SU-DHL-6 (cell line): ENCODE data around the gene SPRED3.
"Not testable (repeated sequence)": the region's sequence is repeated elsewhere in the genome, so short reads cannot be mapped to it uniquely, and the experiment has no call there.

Experiments used
- H2AFZ ChIP-seq: fragments of 200-600 bp; sonication (generic); 2 replicates; pipeline ENCODE4 v1.6.1; 2014; ENCODE audit warnings: low read depth, mild to moderate bottlenecking, moderate library complexity, mixed read lengths, antibody characterized with exemption, low read length; ENCODE audit not compliant: severe bottlenecking
- H3F3A ChIP-seq: fragments of 200-600 bp; shearing (Covaris generic); 2 replicates; pipeline ENCODE4 v1.6.0; 2016; ENCODE audit warnings: antibody characterized with exemption, mild to moderate bottlenecking; ENCODE audit not compliant: insufficient read depth
- H3K27ac ChIP-seq: fragments of 200-600 bp; sonication (generic); 2 replicates; pipeline ENCODE4 v1.5.1; 2016; ENCODE audit warnings: low read depth, mild to moderate bottlenecking, low read length, moderate library complexity, mixed read lengths
- H3K27me3 ChIP-seq: fragments of 200-600 bp; sonication (generic), shearing (Covaris generic); 2 replicates; pipeline ENCODE4 v1.6.0; 2014; ENCODE audit warnings: mild to moderate bottlenecking, low read length
- H3K36me3 ChIP-seq: fragments of 200-600 bp; sonication (generic); 2 replicates; pipeline ENCODE4 v1.6.1; 2014; ENCODE audit warnings: mild to moderate bottlenecking, low read length, mixed read lengths
- H3K4me2 ChIP-seq: fragments of 300-600, 200-600 bp; shearing (Covaris generic), sonication (generic); 2 replicates; pipeline ENCODE4 v1.6.0; 2014; ENCODE audit warnings: low read length, low read depth, mild to moderate bottlenecking; ENCODE audit not compliant: poor library complexity, severe bottlenecking
- H3K4me3 ChIP-seq: fragments of 200-600 bp; sonication (generic); 2 replicates; pipeline ENCODE4 v1.5.1; 2014; ENCODE audit warnings: antibody characterized with exemption, low read length, mild to moderate bottlenecking, mixed read lengths; ENCODE audit not compliant: insufficient read depth, poor library complexity, severe bottlenecking
- H3K79me2 ChIP-seq: fragments of 200-600 bp; sonication (generic); 2 replicates; pipeline ENCODE4 v1.6.1; 2014; ENCODE audit warnings: mild to moderate bottlenecking, low read length, moderate library complexity; ENCODE audit not compliant: insufficient read depth
- H3K9ac ChIP-seq: fragments of 200-600 bp; sonication (generic); 2 replicates; pipeline ENCODE4 v1.7.0; 2014; ENCODE audit warnings: mild to moderate bottlenecking, low read length
- H3K9me2 ChIP-seq: fragments of 200-600 bp; sonication (generic); replicated peaks from 2 replicates; pipeline ENCODE4 v1.6.1; 2014; ENCODE audit warnings: low read length; ENCODE audit not compliant: insufficient read depth
- H3K9me3 ChIP-seq: fragments of 200-600 bp; sonication (generic); 2 replicates; pipeline ENCODE4 v1.6.1; 2014; ENCODE audit warnings: low read length, mixed read lengths; ENCODE audit not compliant: insufficient read depth
- H4K20me1 ChIP-seq: fragments of 200-600 bp; sonication (generic); 2 replicates; pipeline ENCODE4 v1.6.1; 2014; ENCODE audit warnings: low read depth, mild to moderate bottlenecking, antibody characterized with exemption, low read length, moderate library complexity, mixed read lengths
- EZH2phosphoT487 ChIP-seq: fragments of 200-600 bp; sonication (generic), shearing (Covaris generic); conservative IDR thresholded peaks from 2 replicates; pipeline ENCODE4 v1.6.1; 2018; ENCODE audit warnings: mild to moderate bottlenecking, antibody characterized with exemption, low read length, moderate library complexity, mixed read lengths
- TF ChIP-seq, protein P1 (sequence below): fragments of 200-600 bp; sonication (generic); IDR thresholded peaks from one replicate; pipeline ENCODE4 v1.5.1; 2017; ENCODE audit warnings: antibody characterized with exemption, mild to moderate bottlenecking, low read length, moderate library complexity; ENCODE audit not compliant: insufficient read depth, poor library complexity, severe bottlenecking

Gene SPRED3

DNA sequence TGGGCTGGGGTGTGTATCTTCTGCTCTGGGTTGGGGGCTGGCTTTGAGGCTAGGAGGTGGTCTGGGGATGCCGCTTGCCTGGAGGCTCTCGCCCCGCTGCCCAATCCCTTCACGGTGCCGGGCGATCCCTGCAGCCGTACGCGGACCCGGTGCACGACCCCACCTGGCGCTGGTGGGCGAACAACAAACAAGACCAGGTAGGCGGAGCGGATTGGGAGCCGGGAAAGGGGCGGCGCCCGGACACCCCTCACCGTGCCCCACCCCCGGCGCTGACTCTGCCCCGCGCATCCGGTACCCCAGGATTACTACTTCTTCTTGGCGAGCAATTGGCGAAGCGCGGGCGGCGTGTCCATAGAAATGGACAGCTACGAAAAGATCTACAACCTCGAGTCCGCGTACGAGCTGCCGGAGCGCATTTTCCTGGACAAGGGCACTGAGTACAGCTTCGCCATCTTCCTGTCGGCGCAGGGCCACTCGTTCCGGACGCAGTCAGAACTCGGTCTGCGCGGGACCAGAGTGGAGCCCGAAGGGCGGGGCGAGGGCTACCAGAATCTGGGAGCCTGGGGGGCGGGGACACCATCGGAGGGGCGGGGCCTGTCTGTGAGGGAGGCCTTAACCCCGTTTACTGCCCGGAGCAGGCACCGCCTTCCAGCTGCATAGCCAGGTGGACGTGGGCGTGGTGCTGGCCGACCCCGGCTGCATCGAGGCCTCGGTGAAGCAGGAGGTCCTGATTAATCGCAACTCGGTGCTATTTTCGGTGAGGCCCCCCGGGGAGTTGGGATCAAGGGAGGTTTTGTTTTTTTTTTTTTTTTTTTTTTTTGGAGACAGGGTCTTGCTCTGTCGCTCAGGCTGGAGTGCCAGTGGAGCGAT lies 26.2 kb upstream of the SPRED3 start:
- H3F3A ChIP-seq, result no peaks in the 10 kb centered on the region
- peak overlapping the region; percentile 53 for H3K4me3 ChIP-seq
- no peak for TF ChIP-seq EZH2phosphoT487
- TF ChIP-seq, protein P1, sequence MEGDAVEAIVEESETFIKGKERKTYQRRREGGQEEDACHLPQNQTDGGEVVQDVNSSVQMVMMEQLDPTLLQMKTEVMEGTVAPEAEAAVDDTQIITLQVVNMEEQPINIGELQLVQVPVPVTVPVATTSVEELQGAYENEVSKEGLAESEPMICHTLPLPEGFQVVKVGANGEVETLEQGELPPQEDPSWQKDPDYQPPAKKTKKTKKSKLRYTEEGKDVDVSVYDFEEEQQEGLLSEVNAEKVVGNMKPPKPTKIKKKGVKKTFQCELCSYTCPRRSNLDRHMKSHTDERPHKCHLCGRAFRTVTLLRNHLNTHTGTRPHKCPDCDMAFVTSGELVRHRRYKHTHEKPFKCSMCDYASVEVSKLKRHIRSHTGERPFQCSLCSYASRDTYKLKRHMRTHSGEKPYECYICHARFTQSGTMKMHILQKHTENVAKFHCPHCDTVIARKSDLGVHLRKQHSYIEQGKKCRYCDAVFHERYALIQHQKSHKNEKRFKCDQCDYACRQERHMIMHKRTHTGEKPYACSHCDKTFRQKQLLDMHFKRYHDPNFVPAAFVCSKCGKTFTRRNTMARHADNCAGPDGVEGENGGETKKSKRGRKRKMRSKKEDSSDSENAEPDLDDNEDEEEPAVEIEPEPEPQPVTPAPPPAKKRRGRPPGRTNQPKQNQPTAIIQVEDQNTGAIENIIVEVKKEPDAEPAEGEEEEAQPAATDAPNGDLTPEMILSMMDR, result no peak
- no peaks in the 10 kb centered on the region for H3K9me3 ChIP-seq
- no peaks in the 10 kb centered on the region for H4K20me1 ChIP-seq
- H3K27ac ChIP-seq, result no peak overlapping the region
- peak overlapping the region; percentile 30 for H3K9ac ChIP-seq
- no peaks in the 10 kb centered on the region for H3K79me2 ChIP-seq
- H3K4me2 ChIP-seq, result peak overlapping the region; percentile 66
- no peaks in the 10 kb centered on the region for H3K9me2 ChIP-seq
- H3K27me3 ChIP-seq, result no peaks in the 10 kb centered on the region
- H2AFZ ChIP-seq, result peak overlapping the region; percentile 49
- H3K36me3 ChIP-seq, result no peaks in the 10 kb centered on the region

DNA sequence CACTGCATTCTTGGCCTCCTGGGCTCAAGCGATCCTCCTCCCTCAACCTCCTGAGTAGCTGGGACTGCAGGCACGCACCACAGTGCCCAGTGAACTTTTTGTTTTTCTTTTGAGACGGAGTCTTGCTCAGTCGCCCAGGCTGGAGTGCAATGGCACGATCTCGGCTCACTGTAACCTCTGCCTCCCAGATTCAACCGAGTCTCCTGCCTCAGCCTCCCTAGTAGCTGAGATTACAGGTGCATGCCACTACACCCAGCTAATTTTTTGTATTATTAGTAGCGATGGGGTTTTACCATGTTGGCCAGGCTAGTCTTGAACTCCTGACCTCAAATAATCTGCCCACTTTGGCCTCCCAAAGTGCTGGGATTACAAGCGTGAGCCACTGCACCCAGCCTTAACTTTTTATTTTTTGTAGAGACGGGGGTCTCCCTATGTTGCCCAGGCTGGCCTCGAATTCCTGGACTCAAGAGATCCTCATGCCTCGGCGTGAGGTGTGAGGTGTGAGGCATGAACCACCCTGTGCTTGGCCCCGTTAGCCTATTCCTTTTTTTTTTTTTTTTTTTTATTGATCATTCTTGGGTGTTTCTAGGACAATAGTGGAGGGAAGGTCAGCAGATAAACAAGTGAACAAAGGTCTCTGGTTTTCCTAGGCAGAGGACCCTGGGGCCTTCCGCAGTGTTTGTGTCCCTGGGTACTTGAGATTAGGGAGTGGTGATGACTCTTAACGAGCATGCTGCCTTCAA lies 25.4 kb upstream of the SPRED3 start:
- Histone ChIP-seq H3K4me3 (peak overlapping the region; percentile 53), H3K9ac (peak overlapping the region; percentile 30; the same call in 1 of the 2 replicates), H3K4me2 (peak overlapping the region; percentile 66)
- not testable (repeated sequence) for H3K79me2 ChIP-seq, H2AFZ ChIP-seq, H3F3A ChIP-seq, H3K9me3 ChIP-seq, H3K27me3 ChIP-seq, H4K20me1 ChIP-seq, H3K9me2 ChIP-seq, H3K36me3 ChIP-seq, H3K27ac ChIP-seq

DNA sequence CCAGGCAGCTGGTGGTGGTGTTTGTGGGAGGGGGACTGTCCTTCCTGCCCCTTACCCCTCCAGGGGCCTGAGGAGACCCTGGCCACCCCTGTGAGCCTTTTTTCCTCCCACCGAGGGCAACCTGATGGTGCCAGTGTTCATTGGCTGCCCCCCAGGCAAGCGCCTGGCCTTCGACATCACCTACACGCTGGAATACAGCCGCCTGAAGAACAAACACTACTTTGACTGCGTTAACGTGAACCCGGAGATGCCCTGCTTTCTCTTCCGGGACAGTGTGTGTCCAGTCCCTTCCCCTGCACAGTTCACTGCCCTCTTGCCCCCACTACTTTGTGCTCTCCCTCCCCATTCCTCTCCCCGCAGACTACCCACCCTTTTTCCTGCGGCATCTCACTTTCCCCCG lies 21.5 kb upstream of the SPRED3 start:
- no peak overlapping the region for H2AFZ ChIP-seq
- no peak overlapping the region for H3K9ac ChIP-seq
- H3K27ac ChIP-seq, result no peak overlapping the region
- H3K27me3 ChIP-seq, result no peaks in the 10 kb centered on the region
- no peaks in the 10 kb centered on the region for H3K9me3 ChIP-seq
- no peaks in the 10 kb centered on the region for H3K79me2 ChIP-seq
- no peaks in the 10 kb centered on the region for H4K20me1 ChIP-seq
- H3K4me3 ChIP-seq, result no peak overlapping the region
- H3K36me3 ChIP-seq, result no peaks in the 10 kb centered on the region
- H3K4me2 ChIP-seq, result no peak overlapping the region
- H3F3A ChIP-seq, result no peaks in the 10 kb centered on the region
- no peaks in the 10 kb centered on the region for H3K9me2 ChIP-seq
- TF ChIP-seq EZH2phosphoT487, result no peak
- TF ChIP-seq, protein P1, result no peak

DNA sequence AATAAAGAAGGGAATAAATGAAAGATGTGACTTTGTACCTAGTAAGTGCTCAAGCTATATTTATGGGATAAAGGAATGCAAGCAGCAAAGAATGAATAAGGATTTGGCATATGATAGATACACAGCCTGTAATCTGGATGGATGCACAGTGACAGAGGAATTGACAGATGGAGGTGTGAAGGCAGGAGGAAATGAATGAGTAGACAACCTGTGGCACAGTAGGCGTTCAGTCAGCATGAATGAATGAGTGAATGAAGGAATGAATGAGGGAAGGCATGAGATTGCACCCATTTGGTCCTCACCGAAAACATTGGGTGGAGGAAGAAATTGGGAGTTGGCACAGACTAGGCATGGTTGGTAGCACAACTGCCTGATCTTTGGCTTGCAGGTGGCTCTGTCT lies 18.9 kb upstream of the SPRED3 start:
- no peak overlapping the region for H2AFZ ChIP-seq
- no peak overlapping the region for H3K4me3 ChIP-seq
- H3K9ac ChIP-seq, result no peak overlapping the region
- no peaks in the 10 kb centered on the region for H3K27me3 ChIP-seq
- TF ChIP-seq EZH2phosphoT487, result no peak
- TF ChIP-seq, protein P1, result no peak
- H3K4me2 ChIP-seq, result no peak overlapping the region
- no peaks in the 10 kb centered on the region for H3K79me2 ChIP-seq
- H3K9me3 ChIP-seq, result no peaks in the 10 kb centered on the region
- H4K20me1 ChIP-seq, result no peaks in the 10 kb centered on the region
- no peaks in the 10 kb centered on the region for H3K36me3 ChIP-seq
- H3K9me2 ChIP-seq, result no peaks in the 10 kb centered on the region
- H3F3A ChIP-seq, result no peaks in the 10 kb centered on the region; the same call in 1 of the 2 replicates
- H3K27ac ChIP-seq, result no peak overlapping the region
